Myocyte (in vitro differentiated cells): ENCODE measurements around the gene AIFM2. TPM values are rescaled to one million over a fixed set of nuclear protein-coding genes. Genes with fewer than 3 reads are reported as not detected.

Experiments
- total RNA-seq: library from RNA; depleted of rRNA; stranded (reverse); fragments of >200 nt; gene quantifications from 2 replicates; pipeline ENCODE4 v1.2.3, GENCODE V29; 2014

AIFM2 gene
- total RNA-seq, 1 donor from 2014 or later = 18.3 TPM

Other genes with a start within 250 kb of the AIFM2 start
- gene MACROH2A2, start 80.0 kb downstream of the AIFM2 start, total RNA-seq = 10.5 and 11.2 TPM in 2 replicates
- 14.7 and 15.2 TPM in 2 replicates for gene TYSND1, start 13.9 kb upstream of the AIFM2 start, total RNA-seq
- gene SAR1A, start 37.7 kb upstream of the AIFM2 start, total RNA-seq = 99.2 and 99.6 TPM in 2 replicates
- 149 and 152 TPM in 2 replicates for gene PPA1, start 100.6 kb upstream of the AIFM2 start, total RNA-seq
- not detected in 2 replicates for gene NPFFR1, start 151.2 kb upstream of the AIFM2 start, total RNA-seq
- gene LRRC20, start 249.8 kb upstream of the AIFM2 start, total RNA-seq = 17.3 and 23.9 TPM in 2 replicates